ENCODE results near the gene BRINP1. TPM values are rescaled to one million over a fixed set of nuclear protein-coding genes. Genes with fewer than 3 reads are reported as not detected.

Gene BRINP1
- total and polyA plus RNA-seq, 10 of the 15 experiments (the other 5 are each of a cell fraction or from before 2014, with no cell fraction given) = not detected

GRCh38 chr9:119291554-119291953, 77.7 kb downstream of the BRINP1 start:
- BruUV-seq (replicated peaks) = no TSS peak

More at GRCh38 chr9:119291554-119291953, 77.7 kb downstream of the BRINP1 start:
- H3K9me3 ChIP-seq (replicated peaks; ENCODE audit: control insufficient read depth, insufficient read depth, low read length) = no peaks in the 10 kb centered on the region
- no peaks in the 10 kb centered on the region for H3K27me3 ChIP-seq (replicated peaks in 1 of 2; ENCODE audit: control insufficient read depth in 2 of 2, insufficient read depth in 2 of 2, low read length in 1 of 2)
- no peak for TF ChIP-seq ZNF622 (IDR thresholded peaks at IDR 0.05)
- TF ChIP-seq SUPT20H (IDR thresholded peaks at IDR 0.05; ENCODE audit: borderline replicate concordance, control insufficient read depth, low read depth, low read length) = no peak
- TF ChIP-seq MYB (IDR thresholded peaks at IDR 0.05; ENCODE audit: borderline replicate concordance, low read depth, low read length) = no peak
- no peak for TF ChIP-seq MAX (IDR thresholded peaks at IDR 0.05; ENCODE audit: low read depth, low read length)
- no peak for TF ChIP-seq SKIL (IDR thresholded peaks at IDR 0.05; ENCODE audit: low read depth, poor library complexity, severe bottlenecking)
- no peak for TF ChIP-seq SMC3 (IDR thresholded peaks at IDR 0.05; ENCODE audit: borderline replicate concordance, low read length)
- no peak for TF ChIP-seq SMARCA5 (IDR thresholded peaks at IDR 0.05)
- TF ChIP-seq POLR2A (IDR thresholded peaks at IDR 0.05; ENCODE audit: low read depth, low read length) = no peak
- no peak for TF ChIP-seq POLR2AphosphoS2 (IDR thresholded peaks at IDR 0.05; ENCODE audit: low read depth, low read length)
- TF ChIP-seq, protein P1, sequence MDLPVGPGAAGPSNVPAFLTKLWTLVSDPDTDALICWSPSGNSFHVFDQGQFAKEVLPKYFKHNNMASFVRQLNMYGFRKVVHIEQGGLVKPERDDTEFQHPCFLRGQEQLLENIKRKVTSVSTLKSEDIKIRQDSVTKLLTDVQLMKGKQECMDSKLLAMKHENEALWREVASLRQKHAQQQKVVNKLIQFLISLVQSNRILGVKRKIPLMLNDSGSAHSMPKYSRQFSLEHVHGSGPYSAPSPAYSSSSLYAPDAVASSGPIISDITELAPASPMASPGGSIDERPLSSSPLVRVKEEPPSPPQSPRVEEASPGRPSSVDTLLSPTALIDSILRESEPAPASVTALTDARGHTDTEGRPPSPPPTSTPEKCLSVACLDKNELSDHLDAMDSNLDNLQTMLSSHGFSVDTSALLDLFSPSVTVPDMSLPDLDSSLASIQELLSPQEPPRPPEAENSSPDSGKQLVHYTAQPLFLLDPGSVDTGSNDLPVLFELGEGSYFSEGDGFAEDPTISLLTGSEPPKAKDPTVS (IDR thresholded peaks at IDR 0.05; ENCODE audit: low read depth, low read length) = no peak
- TF ChIP-seq SIN3A (IDR thresholded peaks at IDR 0.05; ENCODE audit: low read depth, low read length) = no peak
- TF ChIP-seq JUND (IDR thresholded peaks at IDR 0.05; ENCODE audit: low read depth, low read length) = no peak
- TF ChIP-seq GATAD2B (conservative IDR thresholded peaks at IDR 0.05; ENCODE audit: low read depth) = no peak
- no peak for TF ChIP-seq YY1 (IDR thresholded peaks at IDR 0.05; ENCODE audit: low read depth, low read length)
- no peak for TF ChIP-seq CBFB (IDR thresholded peaks at IDR 0.05; ENCODE audit: low read depth)
- no peak for TF ChIP-seq ETV6 (conservative IDR thresholded peaks at IDR 0.05 in 1 of 2, IDR thresholded peaks at IDR 0.05 in 1 of 2; ENCODE audit: borderline replicate concordance in 1 of 2, low read depth in 1 of 2)
- no peak for TF ChIP-seq IKZF2 (IDR thresholded peaks at IDR 0.05)
- TF ChIP-seq ZBED1 (IDR thresholded peaks at IDR 0.05; ENCODE audit: borderline replicate concordance) = no peak
- TF ChIP-seq EED (IDR thresholded peaks at IDR 0.05; ENCODE audit: low read depth) = no peak
- no peaks in the 10 kb centered on the region for H3K36me3 ChIP-seq (ENCODE audit: control insufficient read depth in 2 of 2, insufficient read depth in 2 of 2, low read length in 1 of 2)
- POLR2A ChIA-PET = no interaction called here
- ATAC-seq (no peak), FAIRE-seq (no peak), DNase-seq (ENCODE audit: low read depth, low spot score) (no peak)
- H3K4me2 ChIP-seq (ENCODE audit: control insufficient read depth, insufficient read depth) = no peak overlapping the region
- no peak overlapping the region for H3K4me3 ChIP-seq
- no peak overlapping the region for H3K9ac ChIP-seq (ENCODE audit: control insufficient read depth, insufficient read depth, low read length)
- H3K27ac ChIP-seq (ENCODE audit: control insufficient read depth, insufficient read depth) = no peak overlapping the region
- no peaks in the 10 kb centered on the region for H3K79me2 ChIP-seq (ENCODE audit: control insufficient read depth, insufficient read depth, low read length)
- H2AFZ ChIP-seq (ENCODE audit: control insufficient read depth, low read depth, low read length) = no peak overlapping the region
- CTCF ChIA-PET = interaction anchor here (0.6 to 2.2 kb wide), 4 partner anchors 11 to 1797 kb away, joined by 3 to 6 read pairs (median 3); no protein-coding TSS in a partner anchor
- RAD21 ChIA-PET (ENCODE audit: unreplicated experiment) = interaction anchor here (0.6 kb wide), 1 partner anchor 1122 kb away, joined by 3 read pairs; no protein-coding TSS in a partner anchor
- no peaks in the 10 kb centered on the region for H3K4me1 ChIP-seq (ENCODE audit: control insufficient read depth, insufficient read depth, low read length)
- intact Hi-C loops (cut with micrococcal nuclease; ENCODE audit: unreplicated experiment) (no loop called here), in situ Hi-C loops (cut with MboI) (no loop called here)
- SMC1A ChIA-PET (ENCODE audit: uncharacterized antibody, unreplicated experiment) = interaction anchor here (0.8 kb wide), 1 partner anchor 1646 kb away, joined by 3 read pairs; no protein-coding TSS in a partner anchor
- no peaks in the 10 kb centered on the region for H4K20me1 ChIP-seq (ENCODE audit: control insufficient read depth, insufficient read depth)
- WGBS (ENCODE audit: insufficient coverage, insufficient replicate concordance, low lambda C conversion rate, missing lambda C conversion rate) = 0% methylated on average over 1 of the region's 1 CpG

All from GM12878 (cell line).